COR-L47 (cell line): Measurements from ENCODE around the gene DZIP3.
"Not testable (repeated sequence)": the region's sequence is repeated elsewhere in the genome, so short reads cannot be mapped to it uniquely, and the experiment has no call there.

Experiments used
- DNase-seq: peaks from one replicate; lab custom pipeline; 2025; lab: John Stamatoyannopoulos, UW

Gene DZIP3

DNA sequence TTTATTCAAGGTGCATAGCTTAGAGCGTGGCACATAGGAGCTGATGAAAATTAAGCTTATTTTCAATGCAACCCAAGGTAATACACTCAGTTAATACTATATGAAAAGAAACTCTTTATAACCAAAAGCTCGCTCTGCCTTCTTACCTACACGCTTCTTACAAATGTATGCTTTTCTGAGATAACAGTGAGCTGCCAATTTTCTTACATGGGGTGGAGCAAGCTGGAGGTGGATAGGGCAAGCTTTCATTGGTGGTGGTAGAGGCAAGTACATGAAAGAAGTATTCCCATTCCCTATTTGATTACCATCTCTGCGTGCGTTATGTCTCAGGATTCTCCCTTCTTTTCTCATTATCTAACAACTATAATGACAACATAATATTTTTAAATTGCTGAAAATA, 8.9 kb downstream of the DZIP3 start:
- DNase-seq: no peak

DNA sequence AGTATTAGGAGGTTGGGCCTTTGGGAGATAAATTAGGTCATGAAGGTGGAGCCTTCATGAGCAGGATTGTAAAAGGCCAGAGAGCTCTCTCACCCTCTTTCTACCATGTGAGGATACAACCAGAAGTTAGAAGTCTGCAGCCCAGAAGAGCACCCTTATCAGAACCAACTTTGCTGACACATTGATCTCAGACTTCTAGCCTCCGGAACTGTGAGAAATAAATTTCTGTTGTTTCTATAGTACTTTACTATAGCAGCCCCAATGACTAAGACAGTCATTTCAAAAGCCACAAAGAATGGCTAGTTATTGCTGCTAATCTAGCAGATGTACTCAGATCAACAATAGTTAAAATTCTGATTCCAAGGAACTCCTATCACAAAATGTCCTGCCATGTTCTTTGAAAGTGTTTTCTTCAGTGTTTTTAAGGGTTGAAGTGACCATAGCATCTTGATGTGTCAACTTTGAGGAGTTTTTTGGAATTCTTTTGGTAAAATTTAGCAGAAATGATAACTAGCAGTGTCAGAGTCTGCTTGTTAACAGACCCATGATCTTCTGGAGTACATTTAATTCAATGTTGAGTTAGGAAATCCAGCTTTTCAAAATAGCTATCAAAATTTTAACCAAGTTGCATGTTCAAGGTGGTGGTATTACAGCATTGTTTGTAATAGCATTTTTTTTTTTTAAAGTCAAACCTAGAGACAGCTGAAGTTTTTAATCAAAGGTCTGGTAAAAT, 10.3 kb downstream of the DZIP3 start:
- DNase-seq: no peak

DNA sequence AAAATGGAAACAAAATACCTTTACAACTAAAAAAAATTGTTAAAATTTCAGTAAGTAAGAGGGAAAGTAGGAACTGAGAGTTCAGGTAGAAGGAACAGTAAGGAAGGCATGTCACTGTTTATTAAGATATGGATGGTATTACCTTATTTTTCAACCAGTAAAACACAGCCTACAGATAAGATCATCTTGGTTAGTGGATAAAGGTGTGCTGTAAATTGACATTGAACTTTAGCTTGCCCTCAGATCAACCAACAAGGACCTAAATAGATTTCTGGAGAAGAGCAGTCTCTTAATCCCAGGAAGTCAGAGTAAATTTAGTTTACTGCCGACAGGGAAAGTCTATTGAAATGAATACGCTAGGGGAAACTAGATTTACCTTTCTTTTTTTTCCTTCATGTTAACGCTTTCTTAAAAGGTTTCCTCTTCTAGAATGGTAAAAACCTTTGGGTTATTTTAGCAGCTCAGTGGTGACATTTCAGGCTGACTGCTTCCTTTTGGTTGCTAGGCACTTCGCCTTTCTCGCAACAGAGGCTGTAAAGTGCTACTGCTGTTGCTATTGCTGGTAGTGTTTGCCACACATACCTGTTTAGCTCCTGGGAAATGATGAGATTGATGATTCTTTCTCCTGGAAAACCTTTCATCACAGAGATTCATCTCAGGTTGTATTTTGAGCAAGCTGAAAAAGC, 12.9 kb downstream of the DZIP3 start:
- no peak for DNase-seq

DNA sequence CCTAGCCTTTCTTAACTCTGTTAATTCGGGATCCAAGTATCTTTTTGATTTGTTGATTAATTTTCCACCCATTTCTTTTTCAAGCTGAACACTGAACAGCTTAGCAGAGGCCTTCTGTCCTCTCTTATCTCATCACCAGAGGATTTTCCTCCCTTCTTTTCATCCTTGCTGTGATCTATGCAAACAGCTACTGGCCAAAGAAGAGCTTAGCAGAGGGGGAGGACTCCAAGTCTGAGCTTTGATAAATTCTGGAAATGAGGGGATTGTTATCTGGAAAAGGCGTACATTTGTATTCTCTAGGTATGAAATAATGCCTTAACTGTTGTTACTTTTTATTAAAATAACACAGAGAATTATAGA, 13.4 kb downstream of the DZIP3 start:
- DNase-seq: no peak

DNA sequence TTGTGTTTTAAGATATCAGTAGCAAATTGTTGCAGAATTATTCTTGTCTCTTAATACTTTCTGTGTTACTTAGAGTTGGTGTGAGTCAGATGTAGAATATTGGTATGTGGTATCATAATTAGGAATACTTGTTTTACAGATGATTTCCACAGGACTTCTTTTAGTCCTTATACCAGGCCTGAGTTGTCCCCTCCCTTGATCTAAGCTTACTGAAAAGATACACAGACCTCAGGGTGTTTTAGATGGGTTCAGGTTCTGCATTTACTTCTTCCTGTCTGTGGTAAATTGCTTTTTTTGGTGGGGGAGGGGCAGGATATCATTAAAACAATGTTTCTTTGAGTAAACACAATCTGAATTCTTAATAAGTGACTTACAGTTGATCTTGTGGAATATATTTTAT, 14.2 kb downstream of the DZIP3 start:
- no peak for DNase-seq

DNA sequence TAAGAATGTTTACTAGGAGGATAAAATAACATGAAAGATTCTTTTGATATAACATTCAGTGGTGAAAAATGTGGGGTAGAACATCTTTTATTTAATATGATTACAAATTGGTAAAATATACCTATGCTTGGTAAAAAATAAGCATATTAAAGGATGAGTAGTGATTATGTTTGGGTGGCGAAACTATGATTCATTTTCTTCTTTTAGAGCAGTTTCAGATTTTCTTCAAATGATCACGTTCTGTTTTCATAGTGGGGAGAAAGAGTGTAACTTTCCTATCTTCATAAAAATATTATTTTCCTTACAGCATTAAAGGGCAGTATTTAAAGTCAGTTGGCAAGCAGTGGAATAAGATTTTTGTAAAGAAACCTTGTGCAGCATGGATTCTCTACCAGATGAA, 15.5 kb downstream of the DZIP3 start:
- no peak for DNase-seq

DNA sequence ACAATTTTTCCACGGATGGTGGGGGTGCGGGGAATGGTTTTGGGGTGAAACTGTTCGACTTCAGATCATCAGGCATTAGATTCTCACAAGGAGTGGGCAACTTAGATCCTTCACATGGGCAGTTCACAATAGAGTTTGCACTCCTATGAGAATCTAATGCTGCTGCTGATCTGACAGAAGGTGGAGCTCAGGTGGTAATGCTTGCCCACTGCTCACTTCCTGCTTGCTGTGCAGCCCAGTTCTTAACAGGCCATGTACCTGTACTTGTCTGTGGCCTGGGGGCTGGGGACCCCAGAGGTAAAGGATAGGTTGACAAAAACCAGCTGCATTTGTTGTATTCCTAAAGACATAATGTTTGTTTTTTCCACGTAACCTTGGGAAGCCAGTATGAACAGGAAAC, 16.0 kb downstream of the DZIP3 start:
- no peak for DNase-seq

DNA sequence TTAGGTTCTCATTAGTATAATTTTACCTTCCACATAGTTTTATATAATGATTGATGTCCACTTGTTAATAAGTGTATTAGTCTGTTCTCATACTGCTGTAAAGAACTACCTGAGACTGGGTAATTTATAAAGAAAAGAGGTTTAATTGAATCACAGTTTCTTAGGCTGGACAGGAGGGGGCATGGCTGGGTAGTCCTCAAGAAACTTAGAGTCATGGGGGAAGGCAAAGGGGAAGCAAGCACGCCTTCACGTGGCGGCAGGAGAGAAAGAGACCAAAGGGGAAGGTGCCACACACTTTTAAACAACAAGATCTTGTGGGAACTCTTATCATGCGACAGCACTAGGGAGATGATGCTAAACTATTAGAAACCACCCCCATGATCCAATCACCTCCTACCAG, 19.2 kb downstream of the DZIP3 start:
- no peak for DNase-seq

DNA sequence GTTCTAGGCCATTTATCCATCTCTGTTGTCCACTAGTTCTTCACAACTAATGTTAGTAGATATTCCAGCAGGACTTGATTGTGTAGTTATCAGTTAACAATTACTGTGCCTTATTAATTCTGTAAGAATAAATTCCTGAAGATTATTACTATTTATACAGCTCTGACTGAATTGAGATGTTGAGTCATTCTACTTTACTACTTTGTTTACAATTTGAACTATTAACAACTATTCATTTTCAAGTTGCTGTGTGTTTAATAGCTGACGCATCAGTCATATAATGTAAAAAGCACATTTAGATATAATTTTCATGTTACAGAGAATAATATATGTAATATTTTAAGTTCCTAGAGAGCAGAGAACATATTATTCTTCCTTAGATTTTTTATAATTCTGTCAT, 21.1 kb downstream of the DZIP3 start:
- DNase-seq: no peak

DNA sequence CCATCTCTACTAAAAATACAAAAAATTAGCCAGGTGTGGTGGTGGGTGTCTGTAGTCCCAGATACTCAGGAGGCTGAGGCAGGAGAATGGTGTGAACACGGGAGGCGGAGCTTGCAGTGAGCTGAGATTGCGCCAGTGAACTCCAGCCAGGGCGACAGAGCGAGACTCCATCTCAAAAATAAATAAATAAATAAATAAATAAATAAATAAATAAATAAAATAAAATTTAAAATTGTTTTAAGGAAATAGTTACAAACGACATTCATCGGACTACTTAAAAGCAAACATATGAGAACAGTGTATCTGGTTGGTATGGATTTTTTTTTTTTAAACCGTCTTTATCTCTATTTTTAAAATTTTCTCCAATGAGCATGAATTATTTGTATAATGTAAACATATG, 26.6 kb downstream of the DZIP3 start:
- not testable (repeated sequence) for DNase-seq

DNA sequence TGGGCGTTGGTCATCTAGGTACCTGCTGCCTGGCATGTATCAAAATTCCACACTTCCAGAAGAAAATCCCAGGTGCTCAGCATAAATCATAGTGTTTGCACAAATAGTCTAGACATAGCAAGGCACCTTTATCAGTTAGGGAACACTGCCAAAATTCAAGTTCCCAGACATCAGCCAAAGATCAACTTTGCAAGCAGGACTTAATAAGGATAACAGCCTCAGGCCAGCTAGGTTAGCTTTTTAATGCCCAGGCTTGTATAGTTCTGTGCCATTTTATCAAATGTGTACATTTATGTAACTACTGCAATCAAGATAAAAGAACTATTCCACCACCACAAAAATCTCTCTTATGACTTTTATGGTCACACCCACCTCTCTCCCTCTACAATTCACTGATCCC, 30.7 kb downstream of the DZIP3 start:
- no peak for DNase-seq

DNA sequence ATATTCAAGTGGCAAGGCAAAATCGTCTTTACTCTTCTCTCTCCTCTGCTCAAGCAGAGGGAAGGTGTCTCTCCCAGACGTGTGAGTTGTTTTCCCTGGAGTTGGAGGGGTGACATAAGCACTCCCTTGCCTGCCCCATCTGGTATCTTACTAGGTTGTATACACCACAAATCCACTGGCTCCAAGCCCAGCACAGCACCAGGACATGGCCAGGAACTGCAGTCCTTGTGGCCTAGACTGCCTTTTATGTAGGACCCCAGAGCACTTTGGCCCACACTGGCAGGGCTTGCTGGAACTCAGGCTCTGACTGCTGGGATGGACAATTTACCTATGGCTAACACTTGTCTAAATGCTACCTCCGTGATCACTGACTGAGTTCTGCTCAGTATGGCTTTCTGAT, 34.0 kb downstream of the DZIP3 start:
- no peak for DNase-seq

DNA sequence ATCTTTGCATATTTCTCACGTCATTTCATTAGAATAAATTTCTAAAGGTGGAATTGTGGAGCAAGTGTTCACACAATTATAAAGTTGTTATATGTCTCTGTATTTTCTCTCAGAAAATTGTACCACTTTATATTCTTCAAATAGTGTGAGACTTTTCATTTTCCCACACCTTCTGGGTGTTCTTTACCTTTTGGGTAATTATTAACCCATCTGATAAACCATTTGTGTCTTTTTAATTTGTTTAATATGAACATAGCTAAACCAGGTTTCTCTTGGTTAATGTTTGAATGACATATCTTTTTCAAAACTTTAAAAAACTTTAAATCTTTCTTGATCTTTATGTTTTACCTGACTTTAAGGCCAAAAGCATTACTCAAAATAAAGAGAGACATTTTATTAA, 40.5 kb downstream of the DZIP3 start:
- DNase-seq: no peak

DNA sequence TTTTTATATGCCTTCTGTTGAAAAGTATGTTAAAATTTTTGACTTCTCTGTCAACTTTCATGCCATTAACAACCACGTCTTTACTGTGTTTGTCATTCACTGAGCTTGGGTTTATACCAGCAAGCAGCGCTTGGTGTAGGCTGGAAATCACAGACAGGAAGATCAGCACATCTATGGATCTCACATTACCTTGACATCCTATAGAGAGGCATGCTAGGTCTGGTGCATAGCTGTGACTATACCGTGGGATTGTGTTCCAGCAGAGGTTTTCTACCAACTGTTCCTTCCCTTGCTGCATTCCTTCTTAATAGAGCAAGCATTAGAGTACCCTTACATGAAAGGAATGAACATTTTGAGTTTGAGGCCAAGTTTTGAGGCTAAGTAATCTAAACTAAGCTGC, 53.0 kb downstream of the DZIP3 start:
- DNase-seq: no peak

DNA sequence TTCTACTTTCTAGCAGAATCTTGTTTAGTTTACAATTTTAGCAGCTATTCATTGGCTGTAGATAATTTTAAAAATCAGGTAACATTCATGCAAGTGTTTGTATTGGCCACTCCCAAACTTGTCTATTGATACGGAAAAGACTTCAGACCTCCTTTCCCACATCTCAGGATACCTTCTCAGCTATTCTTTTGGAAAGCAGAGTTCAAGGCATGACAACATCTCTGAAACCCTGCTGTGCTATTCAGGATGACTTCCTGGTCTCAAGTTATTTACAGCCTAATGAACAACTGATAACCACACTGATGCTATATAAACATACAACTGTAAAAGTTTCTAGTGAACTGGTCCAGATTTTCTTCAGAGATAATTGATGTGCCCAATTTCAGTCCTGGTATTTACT, 55.8 kb downstream of the DZIP3 start:
- no peak for DNase-seq

DNA sequence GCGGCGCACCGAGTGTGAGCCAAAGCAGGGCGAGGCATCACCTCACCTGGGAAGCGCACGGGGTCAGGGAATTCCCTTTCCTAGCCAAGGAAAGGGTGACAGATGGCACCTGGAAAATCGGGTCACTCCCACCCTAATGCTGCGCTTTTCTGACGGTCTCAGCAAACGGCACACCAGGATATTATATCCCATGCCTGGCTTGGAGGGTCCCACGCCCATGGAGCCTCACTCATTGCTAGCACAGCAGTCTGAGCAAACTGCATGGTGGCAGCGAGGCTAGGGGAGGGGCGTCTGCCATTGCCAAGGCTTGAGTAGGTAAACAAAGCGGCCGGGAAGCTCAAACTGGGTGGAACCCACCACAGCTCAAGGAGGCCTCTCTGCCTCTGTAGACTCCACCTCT, 66.1 kb downstream of the DZIP3 start:
- not testable (repeated sequence) for DNase-seq

DNA sequence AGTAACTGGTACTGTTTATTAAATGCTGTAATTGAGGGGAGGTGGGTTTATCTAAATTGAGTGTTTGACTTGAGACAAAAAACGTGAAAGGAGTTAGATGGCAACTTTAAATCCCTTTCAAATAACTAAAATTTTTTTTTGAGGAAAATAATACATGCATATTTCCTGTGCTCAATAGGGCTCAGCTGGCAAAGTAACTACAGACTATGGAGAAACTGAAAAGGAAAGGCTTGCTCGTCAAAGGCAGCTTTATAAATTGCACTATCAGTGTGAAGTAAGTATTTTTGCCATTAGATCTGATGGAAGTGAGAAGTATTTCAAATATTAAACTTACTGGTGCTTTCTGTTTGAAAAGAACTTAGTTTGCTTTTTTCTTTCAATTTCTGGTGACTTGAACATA, 72.2 kb downstream of the DZIP3 start:
- no peak for DNase-seq

DNA sequence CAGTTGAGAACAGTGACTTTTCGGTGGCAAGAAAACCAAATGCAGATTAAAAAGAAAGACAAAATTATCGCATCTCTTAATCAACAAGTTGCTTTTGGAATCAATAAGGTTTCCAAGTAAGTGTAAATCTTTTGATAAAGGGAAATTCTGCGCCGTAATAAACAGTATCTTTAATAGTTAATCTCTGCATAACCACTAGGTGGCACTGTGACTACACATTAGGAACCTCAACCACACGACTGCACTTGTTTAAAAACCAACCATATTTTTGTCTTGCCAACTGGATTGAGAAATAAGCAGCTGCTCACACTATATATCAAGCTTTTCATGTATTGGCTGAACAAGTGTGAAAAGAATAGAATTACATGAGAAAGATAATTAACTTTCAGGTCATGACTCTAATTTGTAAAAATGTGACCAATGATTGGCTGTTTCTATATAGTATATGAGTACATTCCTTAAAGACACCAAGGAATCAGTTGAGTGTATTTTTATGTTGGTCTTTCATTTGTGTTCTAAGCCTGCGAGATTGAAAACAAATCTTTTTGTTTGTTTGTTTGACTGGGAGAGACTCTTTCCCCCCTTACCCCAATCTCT, 72.7 kb downstream of the DZIP3 start:
- peak; percentile 82 for DNase-seq

DNA sequence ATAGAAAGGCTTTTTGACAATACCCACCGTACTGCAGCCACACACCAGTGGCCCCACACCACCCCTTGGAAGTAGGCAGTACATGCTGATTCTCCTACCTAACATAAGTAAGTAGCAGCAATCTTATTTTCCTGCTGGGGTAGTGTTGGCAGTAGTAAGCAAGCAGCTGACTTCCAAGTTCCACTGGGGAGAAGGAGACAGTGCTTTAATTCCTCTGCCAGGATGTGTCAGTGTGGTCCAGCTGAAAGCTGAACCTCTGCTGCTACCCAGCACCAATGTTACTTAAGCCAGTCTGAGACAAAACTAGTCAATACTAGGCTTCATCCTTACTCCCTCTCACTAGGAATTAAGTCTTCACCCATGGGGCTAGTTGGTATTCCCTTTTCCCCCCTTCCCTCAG, 74.7 kb downstream of the DZIP3 start:
- DNase-seq: no peak

DNA sequence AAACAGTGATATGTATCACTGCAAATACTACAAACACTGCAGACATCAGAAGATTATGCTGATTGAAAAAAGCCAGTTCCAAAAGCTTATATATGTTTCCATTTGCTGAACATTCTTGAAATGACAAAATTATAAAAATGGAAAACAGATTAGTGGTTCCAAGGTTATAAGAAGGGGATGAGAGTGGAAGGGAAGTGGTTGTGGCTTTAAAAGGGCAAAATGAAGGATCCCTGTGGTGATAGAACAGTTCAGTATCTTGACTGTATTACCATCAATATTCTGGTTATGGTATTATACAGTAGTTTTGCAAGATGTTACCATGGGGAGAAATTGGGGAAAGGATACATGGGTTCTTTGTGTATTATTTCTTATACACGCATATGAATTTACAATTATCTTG, 77.8 kb downstream of the DZIP3 start:
- DNase-seq: no peak

DNA sequence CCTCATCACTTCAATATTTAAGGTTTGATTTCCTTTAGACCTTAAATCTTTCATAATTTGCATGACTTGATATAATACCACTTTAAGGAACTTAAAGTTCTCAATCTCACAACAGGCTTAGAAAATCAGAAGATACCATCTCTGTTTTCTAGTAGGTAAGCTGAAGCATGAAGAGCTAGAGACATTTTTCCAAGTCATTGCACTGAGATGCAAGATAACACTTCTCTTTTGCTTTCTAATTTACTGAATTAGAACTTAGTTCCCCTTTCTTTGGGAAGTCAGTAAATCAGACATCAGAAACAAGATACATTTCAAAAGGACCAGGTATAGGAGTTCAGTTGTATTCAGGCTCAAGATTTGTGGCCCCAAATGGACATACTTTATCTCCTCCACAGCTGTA, 79.7 kb downstream of the DZIP3 start:
- no peak for DNase-seq

DNA sequence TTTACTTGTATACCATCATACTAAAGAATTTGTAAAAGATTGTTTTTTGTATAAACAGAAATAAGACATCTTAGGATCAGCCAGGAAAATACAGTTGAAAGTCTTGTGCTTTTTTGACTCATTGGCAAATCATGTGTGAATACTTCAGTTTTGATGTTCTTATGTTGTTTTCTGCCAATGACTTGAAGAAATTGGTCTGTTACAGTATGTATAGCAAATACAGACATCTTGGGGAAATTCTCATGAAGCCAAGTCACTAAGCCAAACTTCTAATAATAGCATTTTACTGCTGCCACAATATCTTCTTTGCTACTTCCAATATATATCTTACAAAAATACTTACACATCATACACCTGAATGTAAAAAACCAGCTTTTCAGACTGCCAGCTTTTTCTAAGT, 83.2 kb downstream of the DZIP3 start:
- DNase-seq: no peak

DNA sequence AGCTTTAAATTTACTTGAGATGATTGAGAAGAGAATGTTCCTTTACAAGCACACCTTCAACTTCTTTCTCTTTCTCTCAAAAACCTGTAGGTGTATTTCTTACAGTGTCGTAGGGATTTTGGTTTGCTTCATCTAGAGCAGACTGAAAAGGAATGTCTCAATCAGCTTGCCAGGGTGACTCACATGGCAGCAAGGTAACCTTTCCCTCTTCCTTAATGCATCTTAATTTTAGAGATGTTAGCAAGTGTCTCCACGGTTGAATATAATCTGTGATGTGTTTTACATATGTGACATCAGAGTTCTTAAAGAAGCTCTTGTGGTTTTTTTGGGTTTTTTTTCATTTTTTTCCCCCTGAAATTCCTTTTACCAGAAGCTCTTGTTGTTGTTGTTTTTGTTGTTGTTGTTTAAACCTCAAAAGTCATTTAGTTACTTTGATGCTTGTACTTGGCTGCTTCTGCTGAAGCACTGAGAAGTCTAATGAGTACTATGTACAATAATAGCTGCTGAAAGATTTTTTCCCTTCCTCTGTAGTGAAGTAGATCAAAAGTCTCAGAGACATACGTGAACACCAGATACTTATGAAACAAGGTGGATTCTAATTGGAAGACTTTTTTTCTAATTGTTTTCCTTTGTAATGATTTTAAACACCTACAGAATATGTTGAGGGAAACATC, 84.6 kb downstream of the DZIP3 start:
- DNase-seq: no peak
